Osteoblast (primary cell): ENCODE measurements around the gene EYS. TPM values are rescaled to one million over a fixed set of nuclear protein-coding genes. Genes with fewer than 3 reads are reported as not detected.

Source experiments
- DNase-seq: peaks from one replicate; pipeline ENCODE4 v3.0.0; 2011; ENCODE audit warnings: low spot score, mixed read lengths; ENCODE audit not compliant: insufficient read length; ENCODE audit errors: missing footprints
- H2AFZ ChIP-seq: 2 replicates; pipeline ENCODE4 v1.6.0; 2011; ENCODE audit warnings: mild to moderate bottlenecking, low read length
- H3K27ac ChIP-seq: 2 replicates; pipeline ENCODE4 v1.5.1; 2011; ENCODE audit warnings: mild to moderate bottlenecking, low read depth, low read length, moderate library complexity
- H3K27me3 ChIP-seq: 2 replicates; pipeline ENCODE4 v1.6.0; 2012; ENCODE audit warnings: mild to moderate bottlenecking, control low read depth, inconsistent platforms, low read length, moderate library complexity; ENCODE audit not compliant: insufficient read depth
- H3K36me3 ChIP-seq: 2 replicates; pipeline ENCODE4 v1.5.1; 2011; ENCODE audit warnings: mild to moderate bottlenecking, low read length, control low read depth, moderate library complexity; ENCODE audit not compliant: insufficient read depth
- H3K4me1 ChIP-seq: 2 replicates; pipeline ENCODE4 v1.5.1; 2011; ENCODE audit warnings: mild to moderate bottlenecking, low read length, control low read depth, moderate library complexity; ENCODE audit not compliant: insufficient read depth
- H3K4me2 ChIP-seq: 2 replicates; pipeline ENCODE4 v1.6.0; 2011; ENCODE audit warnings: mild to moderate bottlenecking, low read length; ENCODE audit not compliant: insufficient read depth
- H3K4me3 ChIP-seq: fragments of 200-600 bp; sonication (generic); 3 replicates; pipeline ENCODE4 v1.5.1; 2012; ENCODE audit warnings: mild to moderate bottlenecking, low read length, inconsistent platforms; ENCODE audit not compliant: insufficient read depth
- H3K79me2 ChIP-seq: 2 replicates; pipeline ENCODE4 v1.6.0; 2012; ENCODE audit warnings: mild to moderate bottlenecking, low read length, control low read depth, inconsistent platforms; ENCODE audit not compliant: insufficient read depth
- H3K9me3 ChIP-seq: 2 replicates; pipeline ENCODE4 v1.5.1; 2011; ENCODE audit warnings: low read depth, low read length, control low read depth
- H4K20me1 ChIP-seq: 2 replicates; pipeline ENCODE4 v1.6.0; 2012; ENCODE audit warnings: mild to moderate bottlenecking, low read length, control low read depth; ENCODE audit not compliant: insufficient read depth
- total RNA-seq: library from RNA; depleted of rRNA; stranded (reverse); fragments of >200 nt; gene quantifications from 2 replicates; pipeline ENCODE4 v1.2.3, GENCODE V29; 2012
- TF ChIP-seq, protein P1 (sequence below): IDR thresholded peaks from 2 replicates; pipeline ENCODE4 v1.5.1; 2011; ENCODE audit warnings: mild to moderate bottlenecking, low read depth, low read length, moderate library complexity; ENCODE audit errors: extremely low read depth

The EYS gene
- total RNA-seq, 1 donor = under 0.01 TPM

DNA sequence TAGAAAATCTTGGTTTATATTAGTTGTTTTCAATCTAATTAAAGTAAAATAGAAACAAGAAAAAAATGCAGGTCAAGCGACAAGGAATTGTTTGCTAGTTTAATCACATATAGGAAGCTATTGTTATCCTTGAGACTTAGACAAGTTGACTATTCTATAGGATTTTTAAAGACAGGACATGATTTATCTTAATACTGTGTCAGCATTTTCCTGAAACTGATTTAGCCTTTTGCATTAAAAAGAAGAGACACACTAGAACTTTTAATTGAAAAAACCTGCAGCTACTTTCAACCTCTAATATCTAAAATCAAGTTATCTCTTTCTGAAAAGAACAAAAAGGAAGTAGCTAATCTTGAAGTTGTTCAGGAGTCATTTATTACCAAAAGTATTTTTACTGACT lies 1825.2 kb downstream of the EYS start:
- Histone ChIP-seq H4K20me1 (no peaks in the 10 kb centered on the region), H3K27me3 (no peaks in the 10 kb centered on the region), H3K9me3 (no peaks in the 10 kb centered on the region), H3K4me2 (no peak overlapping the region), H3K27ac (no peak overlapping the region), H3K36me3 (no peaks in the 10 kb centered on the region), H3K4me3 (no peak overlapping the region), H2AFZ (no peak overlapping the region), H3K79me2 (no peaks in the 10 kb centered on the region), H3K4me1 (no peaks in the 10 kb centered on the region)
- DNase-seq = no peak
- TF ChIP-seq, protein P1, sequence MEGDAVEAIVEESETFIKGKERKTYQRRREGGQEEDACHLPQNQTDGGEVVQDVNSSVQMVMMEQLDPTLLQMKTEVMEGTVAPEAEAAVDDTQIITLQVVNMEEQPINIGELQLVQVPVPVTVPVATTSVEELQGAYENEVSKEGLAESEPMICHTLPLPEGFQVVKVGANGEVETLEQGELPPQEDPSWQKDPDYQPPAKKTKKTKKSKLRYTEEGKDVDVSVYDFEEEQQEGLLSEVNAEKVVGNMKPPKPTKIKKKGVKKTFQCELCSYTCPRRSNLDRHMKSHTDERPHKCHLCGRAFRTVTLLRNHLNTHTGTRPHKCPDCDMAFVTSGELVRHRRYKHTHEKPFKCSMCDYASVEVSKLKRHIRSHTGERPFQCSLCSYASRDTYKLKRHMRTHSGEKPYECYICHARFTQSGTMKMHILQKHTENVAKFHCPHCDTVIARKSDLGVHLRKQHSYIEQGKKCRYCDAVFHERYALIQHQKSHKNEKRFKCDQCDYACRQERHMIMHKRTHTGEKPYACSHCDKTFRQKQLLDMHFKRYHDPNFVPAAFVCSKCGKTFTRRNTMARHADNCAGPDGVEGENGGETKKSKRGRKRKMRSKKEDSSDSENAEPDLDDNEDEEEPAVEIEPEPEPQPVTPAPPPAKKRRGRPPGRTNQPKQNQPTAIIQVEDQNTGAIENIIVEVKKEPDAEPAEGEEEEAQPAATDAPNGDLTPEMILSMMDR = no peak

DNA sequence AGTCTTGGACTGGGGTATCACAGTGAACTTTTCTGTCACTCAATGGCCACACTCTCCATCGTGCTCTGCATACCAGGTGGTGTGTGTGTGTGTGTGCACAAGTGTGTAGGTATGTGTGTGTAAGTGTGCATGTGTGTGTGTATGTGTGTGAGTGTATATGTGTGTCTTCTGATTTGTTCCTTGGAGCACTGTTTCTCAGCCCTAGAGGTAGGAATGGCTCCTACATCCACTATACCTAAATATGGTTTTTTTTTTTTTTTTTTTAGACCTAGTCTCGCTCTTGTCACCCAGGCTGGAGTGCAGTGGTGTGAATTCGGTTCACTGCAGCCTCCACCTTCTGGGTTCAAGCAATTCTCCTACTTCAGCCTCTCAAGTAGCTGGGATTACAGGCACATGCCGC lies 1834.8 kb downstream of the EYS start:
- H3K27me3 ChIP-seq = no peaks in the 10 kb centered on the region
- TF ChIP-seq, protein P1 = no peak
- DNase-seq = no peak
- no peaks in the 10 kb centered on the region for H3K9me3 ChIP-seq
- H3K4me1 ChIP-seq = no peaks in the 10 kb centered on the region
- no peaks in the 10 kb centered on the region for H4K20me1 ChIP-seq
- no peak overlapping the region for H2AFZ ChIP-seq
- no peak overlapping the region for H3K4me2 ChIP-seq
- no peak overlapping the region for H3K27ac ChIP-seq
- no peak overlapping the region for H3K4me3 ChIP-seq
- H3K36me3 ChIP-seq = no peaks in the 10 kb centered on the region
- no peaks in the 10 kb centered on the region for H3K79me2 ChIP-seq

DNA sequence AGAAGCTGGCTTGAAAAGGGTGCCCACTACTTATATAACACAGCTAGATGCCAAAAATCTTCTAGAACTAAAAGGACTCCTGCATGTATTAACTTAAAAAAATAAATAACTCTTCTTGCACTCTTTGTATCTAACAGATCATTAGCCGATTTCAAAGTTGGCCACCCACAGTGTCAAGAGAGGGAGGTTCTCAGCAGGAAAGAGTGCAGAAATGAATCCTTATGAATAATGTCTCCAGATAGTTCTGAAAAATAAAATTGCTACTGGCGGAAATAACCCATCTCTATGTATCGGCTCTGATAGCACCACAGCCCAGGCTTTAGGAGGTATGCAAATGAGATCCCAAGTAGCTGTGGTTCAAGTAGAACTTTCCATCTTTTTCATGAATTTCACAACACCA lies 1838.7 kb downstream of the EYS start:
- TF ChIP-seq, protein P1 = no peak
- Histone ChIP-seq H3K9me3 (no peaks in the 10 kb centered on the region), H3K4me1 (no peaks in the 10 kb centered on the region), H3K27me3 (no peaks in the 10 kb centered on the region), H3K36me3 (no peaks in the 10 kb centered on the region), H2AFZ (no peak overlapping the region), H3K79me2 (no peaks in the 10 kb centered on the region), H3K27ac (no peak overlapping the region), H4K20me1 (no peaks in the 10 kb centered on the region), H3K4me2 (no peak overlapping the region), H3K4me3 (no peak overlapping the region)
- DNase-seq = no peak

DNA sequence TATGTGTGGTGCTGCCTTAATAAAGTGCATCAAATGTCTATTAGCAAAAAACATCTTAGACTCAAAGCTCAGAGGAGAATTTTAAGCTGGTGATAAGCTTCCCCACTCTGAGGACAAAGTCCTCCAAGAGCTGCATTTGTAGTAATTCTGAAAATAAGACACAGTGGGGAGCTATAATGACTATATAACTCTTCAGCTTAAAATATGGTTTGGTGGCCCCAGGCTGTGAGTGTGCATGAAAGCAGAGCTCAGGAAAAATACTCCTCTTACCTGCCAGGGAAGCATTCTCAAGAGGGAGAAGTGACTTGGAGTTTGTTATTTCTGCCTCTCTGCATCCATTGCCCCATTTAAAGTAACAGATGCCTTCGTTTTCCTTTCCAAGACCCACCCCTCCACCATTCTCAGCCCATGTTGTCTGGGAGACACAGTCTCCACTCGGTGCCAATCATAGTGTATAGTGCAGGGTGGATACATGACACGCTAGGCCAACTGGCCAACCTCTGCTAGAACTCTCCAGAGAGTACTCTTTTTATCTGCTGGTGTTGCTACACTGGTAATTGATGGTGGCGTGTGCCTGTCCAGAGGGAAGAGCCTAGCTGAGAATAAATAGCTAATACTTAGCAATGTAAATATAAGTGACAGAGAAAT lies 1842.2 kb downstream of the EYS start:
- Histone ChIP-seq H3K4me2 (no peak overlapping the region), H4K20me1 (no peaks in the 10 kb centered on the region), H3K79me2 (no peaks in the 10 kb centered on the region), H3K9me3 (no peaks in the 10 kb centered on the region), H3K4me1 (no peaks in the 10 kb centered on the region), H3K27me3 (no peaks in the 10 kb centered on the region), H3K27ac (no peak overlapping the region), H3K36me3 (no peaks in the 10 kb centered on the region), H3K4me3 (no peak overlapping the region), H2AFZ (no peak overlapping the region)
- DNase-seq = no peak
- TF ChIP-seq, protein P1 = no peak
